ENCODE results near the gene KRTAP10-3. TPM values are rescaled to one million over a fixed set of nuclear protein-coding genes. Genes with fewer than 3 reads are reported as not detected.

KRTAP10-3 gene
- total RNA-seq, 1 donor from 2014 or later = not detected

DNA sequence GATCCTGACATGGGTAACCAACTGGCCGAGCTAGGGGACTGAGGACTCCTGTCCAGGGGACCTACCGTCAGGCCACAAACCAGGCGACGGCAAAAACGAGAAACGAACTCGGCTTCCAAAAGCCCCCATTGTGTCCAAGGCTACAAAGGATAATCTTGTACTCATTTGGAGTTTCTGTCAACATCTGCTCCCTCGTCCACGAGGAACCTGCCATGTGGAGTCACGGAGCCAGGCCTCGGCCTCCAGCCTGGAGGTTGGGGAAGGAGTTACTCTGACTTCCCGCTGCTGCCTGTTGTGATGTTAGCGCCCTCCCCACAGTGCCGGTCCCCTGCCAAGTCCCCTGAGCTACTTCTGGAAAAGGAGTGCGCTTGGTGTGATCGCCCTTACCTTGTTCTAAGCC lies 25.9 kb downstream of the KRTAP10-3 start:
- Mint-ChIP-seq H3K36me3 (ENCODE audit: low read depth, unreplicated experiment) (no peaks in the 10 kb centered on the region), H3K4me1 (ENCODE audit: low read depth, unreplicated experiment) (no peaks in the 10 kb centered on the region), H3K9me3 (ENCODE audit: unreplicated experiment) (peaks cover 9% of the 10 kb centered on the region), H3K27ac (ENCODE audit: unreplicated experiment) (no peak overlapping the region), H3K27me3 (ENCODE audit: low read depth, unreplicated experiment) (peaks cover 29% of the 10 kb centered on the region), H3K4me3 (ENCODE audit: unreplicated experiment) (no peak overlapping the region)
- no peaks in the 10 kb centered on the region for H3K9me3 ChIP-seq (ENCODE audit: insufficient read depth, low read depth, low read length)
- H3K4me2 ChIP-seq (ENCODE audit: low read length) = no peak overlapping the region
- FAIRE-seq (no peak), DNase-seq (ENCODE audit: low read depth) (no peak)
- TF ChIP-seq EZH2 (IDR thresholded peaks at IDR 0.05; ENCODE audit: insufficient read depth, low read length) = no peak
- TF ChIP-seq CTCF (IDR thresholded peaks at IDR 0.05; ENCODE audit: insufficient read depth, low read depth, low read length) = no peak
- H3K36me3 ChIP-seq (ENCODE audit: insufficient read depth, low read length) = no peaks in the 10 kb centered on the region
- no peak overlapping the region for H3K27ac ChIP-seq (ENCODE audit: low read depth, low read length)
- no peak overlapping the region for H3K9ac ChIP-seq (ENCODE audit: low read length)
- no peaks in the 10 kb centered on the region for H3K79me2 ChIP-seq (ENCODE audit: insufficient read depth, low read length)
- H2AFZ ChIP-seq (ENCODE audit: low read depth, low read length) = no peak overlapping the region
- no peaks in the 10 kb centered on the region for H3K4me1 ChIP-seq (ENCODE audit: insufficient read depth, low read length)
- H3K27me3 ChIP-seq (ENCODE audit: insufficient read depth, low read length) = no peaks in the 10 kb centered on the region
- H4K20me1 ChIP-seq (ENCODE audit: insufficient read depth, low read length) = no peaks in the 10 kb centered on the region
- no peak overlapping the region for H3K4me3 ChIP-seq (ENCODE audit: insufficient read depth, low read depth, low read length)

DNA sequence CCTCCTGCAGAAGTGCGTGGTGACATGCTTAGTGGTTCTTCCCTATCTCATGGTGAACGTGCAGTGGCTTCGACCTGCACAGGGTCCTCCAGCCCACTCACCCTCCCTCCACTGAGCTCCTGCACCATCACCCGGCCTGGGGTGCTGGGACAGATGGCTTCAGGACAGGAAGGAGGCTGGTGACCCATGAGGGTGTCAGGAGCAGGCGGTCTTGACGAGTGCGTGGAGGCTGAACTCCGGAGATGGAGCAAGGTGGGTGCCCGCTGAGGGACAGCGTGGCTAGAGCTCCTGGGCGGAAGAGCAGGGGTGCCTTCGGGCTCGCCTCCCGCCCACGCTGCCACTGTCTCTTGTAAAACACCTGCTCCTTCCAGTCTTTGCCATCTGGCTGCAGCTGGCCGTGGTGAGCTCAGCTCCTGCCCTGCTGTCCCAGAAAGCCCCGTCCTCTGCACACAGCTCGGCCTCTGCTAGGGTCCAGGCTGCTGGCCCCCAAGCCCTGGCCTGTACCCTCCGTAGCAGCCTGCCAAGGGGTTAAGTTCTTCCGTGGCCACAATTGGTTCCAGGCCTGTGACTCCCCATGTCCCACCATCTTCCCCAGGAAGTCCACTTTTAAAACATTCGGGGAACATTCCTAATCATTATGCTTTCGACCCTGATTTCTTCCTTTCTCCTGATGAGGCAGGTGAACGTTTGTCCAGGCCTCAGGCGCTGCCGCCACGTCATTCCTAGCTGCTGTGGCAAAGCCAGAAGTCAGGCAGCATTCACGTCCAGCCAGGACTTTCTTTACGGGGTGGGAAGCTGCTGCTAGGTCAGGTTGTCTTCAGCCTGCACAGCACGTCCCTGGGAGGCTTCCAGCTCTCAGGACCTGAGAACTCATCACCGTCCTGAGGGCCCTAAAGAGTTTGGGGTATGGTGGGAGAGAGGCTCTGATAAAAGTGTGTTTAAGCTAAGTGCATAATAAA lies 26.7 kb downstream of the KRTAP10-3 start:
- FAIRE-seq (no peak), DNase-seq (ENCODE audit: low read depth) (no peak)
- Histone ChIP-seq H3K4me2 (ENCODE audit: low read length) (no peak overlapping the region), H3K9me3 (ENCODE audit: insufficient read depth, low read depth, low read length) (no peaks in the 10 kb centered on the region), H3K9ac (ENCODE audit: low read length) (no peak overlapping the region), H3K4me3 (ENCODE audit: insufficient read depth, low read depth, low read length) (no peak overlapping the region), H3K79me2 (ENCODE audit: insufficient read depth, low read length) (no peaks in the 10 kb centered on the region), H3K36me3 (ENCODE audit: insufficient read depth, low read length) (no peaks in the 10 kb centered on the region), H2AFZ (ENCODE audit: low read depth, low read length) (no peak overlapping the region), H3K27me3 (ENCODE audit: insufficient read depth, low read length) (no peaks in the 10 kb centered on the region), H4K20me1 (ENCODE audit: insufficient read depth, low read length) (no peaks in the 10 kb centered on the region), H3K4me1 (ENCODE audit: insufficient read depth, low read length) (no peaks in the 10 kb centered on the region), H3K27ac (ENCODE audit: low read depth, low read length) (no peak overlapping the region)
- TF ChIP-seq EZH2 (IDR thresholded peaks at IDR 0.05; ENCODE audit: insufficient read depth, low read length) = no peak
- TF ChIP-seq CTCF (IDR thresholded peaks at IDR 0.05; ENCODE audit: insufficient read depth, low read depth, low read length) = no peak
- Mint-ChIP-seq H3K27ac (ENCODE audit: unreplicated experiment) (no peak overlapping the region), H3K9me3 (ENCODE audit: unreplicated experiment) (peaks cover 9% of the 10 kb centered on the region), H3K36me3 (ENCODE audit: low read depth, unreplicated experiment) (no peaks in the 10 kb centered on the region), H3K4me3 (ENCODE audit: unreplicated experiment) (no peak overlapping the region), H3K4me1 (ENCODE audit: low read depth, unreplicated experiment) (no peaks in the 10 kb centered on the region), H3K27me3 (ENCODE audit: low read depth, unreplicated experiment) (peaks cover 32% of the 10 kb centered on the region)

Measured in astrocyte (in vitro differentiated cells and primary cell).